CD4-positive, alpha-beta T cell (primary cell): ENCODE data around the gene ANKRD45. TPM values are rescaled to one million over a fixed set of nuclear protein-coding genes. Genes with fewer than 3 reads are reported as not detected.

Experiments used
- ATAC-seq: fragments of 200-7000 bp; cut with Tn5 transposase; one replicate; pipeline ENCODE4 v1.10.0; 2022; ENCODE audit warnings: mild to moderate bottlenecking; ENCODE audit not compliant: poor library complexity
- CTCF ChIA-PET: fragments of 350-600 bp; sonication (Branson Sonifier 250); formaldehyde crosslinking; loops from one replicate; lab custom pipeline; 2021; ENCODE audit warnings: antibody characterized with exemption, inconsistent platforms; lab: Charles Lee
- POLR2A ChIA-PET: fragments of 350-600 bp; sonication (Branson Sonifier 250); formaldehyde crosslinking; loops from one replicate; lab custom pipeline; 2021; ENCODE audit warnings: antibody characterized with exemption, inconsistent platforms; lab: Charles Lee
- DNase-seq, 14 experiments: peaks; one replicate each; pipeline ENCODE4 v3.0.0-alpha.2; 2013 to 2020; ENCODE audit warnings: mixed read lengths in 2 of 14
- H3K27ac ChIP-seq, 2 donors: one replicate each; pipeline versions ENCODE4 v1.5.1 to v1.7.0; 2013; ENCODE audit warnings: low read length in 2 of 2, low read depth in 1 of 2, mild to moderate bottlenecking in 1 of 2
- H3K27me3 ChIP-seq, 2 experiments: 1 replicate in 1 of 2; 2 replicates in 1 of 2; pipeline versions ENCODE4 v1.6.1 to v1.7.0; 2013; ENCODE audit warnings: low read length in 2 of 2, control low read depth in 1 of 2, mild to moderate bottlenecking in 1 of 2, moderate library complexity in 1 of 2; ENCODE audit not compliant: insufficient read depth in 2 of 2, control insufficient read depth in 1 of 2
- H3K36me3 ChIP-seq: one replicate; pipeline ENCODE4 v1.6.1; 2013; ENCODE audit warnings: low read length, control low read depth; ENCODE audit not compliant: insufficient read depth
- H3K4me1 ChIP-seq: one replicate; pipeline ENCODE4 v1.6.1; 2013; ENCODE audit warnings: low read length, control low read depth; ENCODE audit not compliant: insufficient read depth
- H3K4me3 ChIP-seq: one replicate; pipeline ENCODE4 v1.5.1; 2013; ENCODE audit warnings: mild to moderate bottlenecking, low read length, moderate library complexity
- H3K9me3 ChIP-seq, 2 experiments: 1 replicate in 1 of 2; 2 replicates in 1 of 2; pipeline versions ENCODE4 v1.6.1 to v1.7.0; 2013; ENCODE audit warnings: low read length in 2 of 2, mild to moderate bottlenecking in 2 of 2, control low read depth in 1 of 2, moderate library complexity in 1 of 2; ENCODE audit not compliant: control insufficient read depth in 1 of 2, insufficient read depth in 1 of 2
- H3K27ac Mint-ChIP-seq: one replicate; pipeline ENCODE4 v1.8.0; 2020; ENCODE audit warnings: mixed read lengths
- H3K27me3 Mint-ChIP-seq: one replicate; pipeline ENCODE4 v1.8.0; 2021; ENCODE audit warnings: mixed read lengths
- H3K36me3 Mint-ChIP-seq: one replicate; pipeline ENCODE4 v1.8.0; 2021; ENCODE audit warnings: low read depth, mixed read lengths
- H3K4me1 Mint-ChIP-seq: one replicate; pipeline ENCODE4 v1.8.0; 2021; ENCODE audit warnings: low read depth, mixed read lengths
- H3K4me3 Mint-ChIP-seq: one replicate; pipeline ENCODE4 v1.8.0; 2020; ENCODE audit warnings: mild to moderate bottlenecking, mixed read lengths
- H3K9me3 Mint-ChIP-seq: one replicate; pipeline ENCODE4 v1.8.0; 2020; ENCODE audit warnings: mixed read lengths
- intact Hi-C, 2 experiments: fragments of 100-400 bp; cut with DNase I in 1 of 2; cut with micrococcal nuclease in 1 of 2; formaldehyde crosslinking; loops; one replicate each; pipeline versions ENCODE4 v1.15.1 to v1.9.0; 2023 to 2025; cut with DNase I, micrococcal nuclease
- total RNA-seq, 174 experiments: library from RNA in 2 of 174; stranded (reverse) in 2 of 174; gene quantifications; one replicate each; pipeline ENCODE4 v1.2.3 and lab custom pipeline; 2021 to 2026
- TF ChIP-seq, protein P1 (sequence below): fragments of 200-600 bp; IDR thresholded peaks from one replicate; pipeline ENCODE4 v1.8.0; 2022; ENCODE audit warnings: antibody characterized with exemption, mild to moderate bottlenecking

ANKRD45 gene
- total RNA-seq, 2 experiments from 2014 or later, result not detected

DNA sequence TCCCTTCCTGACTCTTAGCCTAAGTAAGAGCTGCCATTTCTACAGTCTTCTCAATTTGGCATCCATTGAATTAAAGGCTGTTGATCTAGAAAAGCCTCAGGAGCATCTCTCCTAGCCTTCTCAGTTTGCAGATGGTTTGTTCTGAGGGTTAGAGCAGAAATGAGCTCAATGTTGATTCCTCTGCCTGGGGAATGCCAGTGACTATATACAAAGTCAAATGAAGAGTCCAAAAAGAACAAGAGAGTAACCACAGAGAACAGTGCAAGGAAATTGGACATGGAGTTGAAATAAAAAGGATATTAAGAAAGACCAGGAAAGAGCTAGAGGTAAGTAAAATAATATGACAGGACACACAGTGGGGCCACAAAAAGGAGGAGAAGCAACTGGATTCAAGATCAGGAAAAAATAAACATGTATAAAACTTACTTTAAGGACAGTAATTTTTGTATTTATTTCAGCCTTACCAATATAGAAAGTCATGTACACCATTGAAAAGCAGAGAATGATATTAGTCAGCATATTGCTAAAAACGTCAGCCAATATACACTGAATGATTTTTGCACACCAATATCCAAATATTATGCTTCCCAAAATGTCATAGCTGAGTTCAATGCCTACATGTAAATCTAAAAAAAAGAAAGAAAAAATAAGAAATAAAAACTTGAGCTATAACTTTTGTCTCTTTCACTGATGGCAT is 88.1 kb downstream of the ANKRD45 start:
- no peak overlapping the region for H3K4me3 ChIP-seq
- Mint-ChIP-seq H3K27me3 (no peaks in the 10 kb centered on the region), H3K27ac (no peak overlapping the region), H3K36me3 (no peaks in the 10 kb centered on the region), H3K4me3 (no peak overlapping the region), H3K4me1 (no peaks in the 10 kb centered on the region), H3K9me3 (peaks cover 2% of the 10 kb centered on the region)
- TF ChIP-seq, protein P1, sequence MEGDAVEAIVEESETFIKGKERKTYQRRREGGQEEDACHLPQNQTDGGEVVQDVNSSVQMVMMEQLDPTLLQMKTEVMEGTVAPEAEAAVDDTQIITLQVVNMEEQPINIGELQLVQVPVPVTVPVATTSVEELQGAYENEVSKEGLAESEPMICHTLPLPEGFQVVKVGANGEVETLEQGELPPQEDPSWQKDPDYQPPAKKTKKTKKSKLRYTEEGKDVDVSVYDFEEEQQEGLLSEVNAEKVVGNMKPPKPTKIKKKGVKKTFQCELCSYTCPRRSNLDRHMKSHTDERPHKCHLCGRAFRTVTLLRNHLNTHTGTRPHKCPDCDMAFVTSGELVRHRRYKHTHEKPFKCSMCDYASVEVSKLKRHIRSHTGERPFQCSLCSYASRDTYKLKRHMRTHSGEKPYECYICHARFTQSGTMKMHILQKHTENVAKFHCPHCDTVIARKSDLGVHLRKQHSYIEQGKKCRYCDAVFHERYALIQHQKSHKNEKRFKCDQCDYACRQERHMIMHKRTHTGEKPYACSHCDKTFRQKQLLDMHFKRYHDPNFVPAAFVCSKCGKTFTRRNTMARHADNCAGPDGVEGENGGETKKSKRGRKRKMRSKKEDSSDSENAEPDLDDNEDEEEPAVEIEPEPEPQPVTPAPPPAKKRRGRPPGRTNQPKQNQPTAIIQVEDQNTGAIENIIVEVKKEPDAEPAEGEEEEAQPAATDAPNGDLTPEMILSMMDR, result no peak
- ChIA-PET CTCF (no interaction called here), POLR2A (no interaction called here)
- H3K9me3 ChIP-seq, result no peaks in the 10 kb centered on the region
- intact Hi-C loops, result no loop called here
- no peaks in the 10 kb centered on the region for H3K4me1 ChIP-seq
- DNase-seq (no peak), ATAC-seq (no peak)
- H3K27me3 ChIP-seq, result no peaks in the 10 kb centered on the region
- no peaks in the 10 kb centered on the region for H3K36me3 ChIP-seq
- no peak overlapping the region for H3K27ac ChIP-seq

DNA sequence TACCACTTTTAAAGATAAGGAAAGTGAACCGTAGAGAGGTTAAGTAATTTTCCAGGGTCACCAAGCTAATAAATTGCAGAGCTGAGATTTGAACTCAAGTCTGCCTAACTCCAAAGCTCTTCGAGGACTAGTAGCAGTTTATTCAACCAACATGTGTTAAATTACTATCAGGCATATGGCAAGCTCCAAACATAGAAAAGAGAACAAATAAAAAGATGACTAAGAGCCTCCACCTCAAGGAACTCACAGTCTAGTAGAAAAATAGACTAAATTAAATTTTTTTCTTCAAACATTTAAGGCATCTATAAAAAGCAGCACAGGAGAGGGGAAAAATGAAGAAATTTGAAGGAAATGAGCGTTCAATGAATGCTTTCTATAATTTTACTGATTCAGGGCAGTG is 89.0 kb downstream of the ANKRD45 start:
- Mint-ChIP-seq H3K27me3 (no peaks in the 10 kb centered on the region), H3K4me3 (no peak overlapping the region), H3K9me3 (no peaks in the 10 kb centered on the region), H3K4me1 (no peaks in the 10 kb centered on the region), H3K36me3 (no peaks in the 10 kb centered on the region), H3K27ac (no peak overlapping the region)
- ChIA-PET CTCF (no interaction called here), POLR2A (no interaction called here)
- DNase-seq (no peak), ATAC-seq (no peak)
- intact Hi-C loops, result no loop called here
- TF ChIP-seq, protein P1, result no peak
- Histone ChIP-seq H3K27me3 (no peaks in the 10 kb centered on the region), H3K9me3 (no peaks in the 10 kb centered on the region), H3K4me1 (no peaks in the 10 kb centered on the region), H3K4me3 (no peak overlapping the region), H3K27ac (no peak overlapping the region), H3K36me3 (no peaks in the 10 kb centered on the region)

DNA sequence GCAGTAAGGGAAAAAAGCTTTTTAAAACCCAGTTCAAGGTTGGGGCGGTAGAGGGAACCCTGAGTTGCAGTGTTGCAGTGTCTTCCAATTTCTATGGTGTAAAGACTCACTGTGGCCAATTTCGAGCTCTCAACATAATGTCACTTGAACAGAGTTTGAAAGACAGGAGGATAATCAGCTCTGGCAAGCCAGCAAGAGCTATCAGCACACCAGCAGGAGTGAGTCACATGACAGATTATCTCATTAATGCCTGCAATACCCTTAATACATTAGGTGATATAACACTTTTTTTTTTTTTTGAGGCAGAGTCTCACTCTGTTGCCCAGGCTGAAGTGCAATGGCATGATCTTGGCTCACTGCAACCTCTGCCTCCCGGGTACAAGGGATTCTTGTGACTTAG is 89.6 kb downstream of the ANKRD45 start:
- Histone ChIP-seq H3K4me3 (no peak overlapping the region), H3K9me3 (no peaks in the 10 kb centered on the region), H3K4me1 (no peaks in the 10 kb centered on the region), H3K27me3 (no peaks in the 10 kb centered on the region), H3K27ac (no peak overlapping the region), H3K36me3 (no peaks in the 10 kb centered on the region)
- TF ChIP-seq, protein P1, result no peak
- no peaks in the 10 kb centered on the region for H3K36me3 Mint-ChIP-seq
- H3K9me3 Mint-ChIP-seq, result no peaks in the 10 kb centered on the region
- DNase-seq, result no peak
- CTCF ChIA-PET, result no interaction called here
- no peak for ATAC-seq
- H3K4me3 Mint-ChIP-seq, result no peak overlapping the region
- H3K27ac Mint-ChIP-seq, result no peak overlapping the region
- H3K27me3 Mint-ChIP-seq, result no peaks in the 10 kb centered on the region
- intact Hi-C loops, result no loop called here
- POLR2A ChIA-PET, result no interaction called here
- no peaks in the 10 kb centered on the region for H3K4me1 Mint-ChIP-seq
